ENCODE measurements around the gene DERL2. TPM values are rescaled to one million over a fixed set of nuclear protein-coding genes. Genes with fewer than 3 reads are reported as not detected.

Gene DERL2
- total RNA-seq, 1 donor from 2014 or later: 64.3 TPM

DNA sequence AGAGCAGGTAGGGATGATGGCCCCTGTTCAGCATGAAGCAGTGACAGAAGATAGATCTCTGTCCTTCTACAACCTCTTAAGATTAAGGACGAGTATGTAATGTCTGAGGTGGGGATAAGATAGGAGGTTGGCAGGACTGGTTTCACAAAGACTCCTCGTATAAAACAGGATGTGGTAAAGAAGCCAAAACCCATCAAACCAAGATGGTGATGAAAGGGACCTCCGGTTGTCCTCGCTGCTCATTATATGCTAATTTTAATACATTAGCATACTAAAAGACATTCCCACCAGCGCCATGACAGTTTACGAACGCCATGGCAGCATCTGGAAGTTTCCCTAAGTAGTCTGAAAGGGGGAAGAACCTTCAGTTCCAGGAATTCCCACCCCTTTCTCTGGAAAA, 27.6 kb upstream of the DERL2 start:
- Mint-ChIP-seq H3K27ac (no peak overlapping the region), H3K4me1 (peaks cover 17% of the 10 kb centered on the region), H3K27me3 (no peaks in the 10 kb centered on the region), H3K4me3 (no peak overlapping the region), H3K36me3 (ENCODE audit: low read depth) (peaks cover 62% of the 10 kb centered on the region), H3K9me3 (peaks cover 4% of the 10 kb centered on the region)
- DNase-seq: peak; percentile 73
- intact Hi-C loops (cut with micrococcal nuclease): no loop called here

DNA sequence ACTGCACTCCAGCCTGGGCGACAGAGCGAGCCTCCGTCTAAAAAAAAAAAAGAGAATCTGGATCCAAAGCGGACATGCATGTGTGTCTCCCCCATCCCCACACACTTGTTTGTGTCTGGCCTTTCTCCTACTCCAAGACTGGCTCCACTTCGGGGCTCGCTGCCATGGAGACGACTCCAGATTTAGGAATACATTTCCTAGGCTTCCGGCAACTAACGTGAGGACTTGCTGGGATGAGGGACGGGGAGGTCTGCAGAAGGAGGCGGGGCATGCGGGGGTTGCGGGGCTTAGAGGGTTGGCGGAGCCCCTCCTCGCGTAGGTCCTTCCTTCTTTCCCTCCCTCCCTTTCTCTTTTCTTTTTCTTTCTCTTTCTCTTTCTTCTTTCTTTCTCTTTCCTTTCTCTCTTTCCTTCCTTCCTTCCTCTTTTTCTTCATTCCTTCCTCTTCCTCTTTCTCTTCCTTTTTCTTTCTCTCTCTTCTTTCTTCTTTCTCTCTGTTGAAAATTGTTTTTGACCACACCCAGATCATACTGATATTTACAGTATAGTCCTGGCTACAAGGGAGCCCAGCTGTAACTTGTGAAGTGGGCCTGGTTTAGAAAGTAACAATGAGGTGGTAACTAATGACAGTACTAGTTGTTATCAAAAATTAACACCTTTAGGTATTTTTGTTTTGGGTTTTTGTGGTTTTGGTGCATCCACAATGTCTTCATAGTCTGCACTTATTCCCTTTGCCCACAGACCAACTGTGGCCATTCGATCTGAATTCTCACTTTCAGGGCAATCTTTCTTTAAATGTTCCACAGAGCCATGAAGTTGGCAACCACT, 25.6 kb upstream of the DERL2 start:
- intact Hi-C loops (cut with micrococcal nuclease): no loop called here
- peaks cover 17% of the 10 kb centered on the region for H3K4me1 Mint-ChIP-seq
- no peak for DNase-seq
- H3K4me3 Mint-ChIP-seq: no peak overlapping the region
- H3K27me3 Mint-ChIP-seq: no peaks in the 10 kb centered on the region
- peaks cover 4% of the 10 kb centered on the region for H3K9me3 Mint-ChIP-seq
- no peak overlapping the region for H3K27ac Mint-ChIP-seq
- peaks cover 55% of the 10 kb centered on the region for H3K36me3 Mint-ChIP-seq (ENCODE audit: low read depth)

DNA sequence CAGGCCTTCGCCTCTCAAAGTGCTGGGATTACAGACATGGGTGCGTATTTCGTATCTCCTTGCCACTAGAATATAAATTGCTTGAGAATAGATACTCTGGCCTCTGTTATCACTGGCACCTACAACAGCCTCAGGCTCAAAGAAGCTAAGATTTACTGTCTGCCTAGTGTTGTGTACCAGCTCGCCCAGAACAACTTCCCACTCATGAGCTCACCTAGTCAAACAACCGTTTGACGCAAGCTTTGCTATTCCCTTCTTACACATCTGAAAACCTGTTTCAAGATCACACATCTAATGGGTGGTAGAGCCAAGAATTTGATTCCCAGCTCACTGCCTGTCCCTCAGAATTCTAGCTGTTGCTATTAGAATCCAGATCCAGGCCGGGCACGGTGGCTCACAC, 24.8 kb upstream of the DERL2 start:
- DNase-seq: no peak
- Mint-ChIP-seq H3K36me3 (ENCODE audit: low read depth) (peaks cover 54% of the 10 kb centered on the region), H3K27me3 (no peaks in the 10 kb centered on the region), H3K27ac (no peak overlapping the region), H3K4me1 (peaks cover 17% of the 10 kb centered on the region), H3K9me3 (peaks cover 4% of the 10 kb centered on the region), H3K4me3 (no peak overlapping the region)
- intact Hi-C loops (cut with micrococcal nuclease): no loop called here

DNA sequence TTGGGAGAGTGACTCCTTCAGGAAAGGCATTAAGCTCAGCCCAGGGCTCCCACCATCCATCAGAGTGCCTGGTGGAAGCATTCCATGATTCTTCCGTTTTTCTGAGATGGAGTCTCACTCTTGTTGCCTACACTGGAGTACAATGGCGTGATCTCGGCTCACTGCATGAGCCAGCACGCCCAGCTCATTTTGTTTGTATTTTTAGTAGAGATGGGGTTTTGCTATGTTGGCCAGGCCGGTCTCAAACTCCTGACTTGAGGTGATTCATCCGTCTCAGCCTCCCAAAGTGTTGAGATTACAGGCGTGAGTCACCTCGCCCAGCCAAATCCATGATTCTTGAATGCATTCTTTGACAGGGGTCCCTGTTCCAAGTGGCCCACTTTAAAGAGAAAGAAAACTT, 23.5 kb upstream of the DERL2 start:
- intact Hi-C loops (cut with micrococcal nuclease): no loop called here

DNA sequence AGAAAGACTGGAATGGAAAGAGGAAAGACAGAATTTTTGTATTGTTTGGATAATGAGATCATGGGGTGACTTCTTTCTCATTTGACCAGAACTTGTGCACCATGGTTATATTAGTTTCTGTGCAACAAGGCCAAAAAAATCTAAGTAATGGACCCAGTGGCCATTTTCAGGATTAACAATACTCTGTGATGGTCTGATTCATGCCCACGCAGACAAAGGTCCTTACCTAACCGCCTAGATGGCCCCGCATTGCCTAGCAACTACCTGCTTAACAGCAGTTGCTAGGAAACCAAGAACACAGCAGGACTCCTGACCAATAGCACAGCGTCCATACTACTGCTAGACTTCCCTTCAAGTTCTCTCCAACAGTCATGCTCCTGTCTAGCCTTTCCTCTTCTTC, 22.8 kb upstream of the DERL2 start:
- intact Hi-C loops (cut with micrococcal nuclease): no loop called here
- no peaks in the 10 kb centered on the region for H3K9me3 Mint-ChIP-seq
- H3K4me3 Mint-ChIP-seq: no peak overlapping the region
- H3K27ac Mint-ChIP-seq: no peak overlapping the region
- H3K36me3 Mint-ChIP-seq (ENCODE audit: low read depth): peaks cover 40% of the 10 kb centered on the region
- H3K4me1 Mint-ChIP-seq: peaks cover 13% of the 10 kb centered on the region
- no peak for DNase-seq
- H3K27me3 Mint-ChIP-seq: no peaks in the 10 kb centered on the region

More for the DNA sequence above, 23.5 kb upstream of the DERL2 start:
- H3K36me3 Mint-ChIP-seq (ENCODE audit: low read depth): peaks cover 44% of the 10 kb centered on the region
- H3K4me3 Mint-ChIP-seq: no peak overlapping the region
- H3K4me1 Mint-ChIP-seq: peaks cover 17% of the 10 kb centered on the region
- H3K9me3 Mint-ChIP-seq: peaks cover 4% of the 10 kb centered on the region
- no peak overlapping the region for H3K27ac Mint-ChIP-seq
- no peaks in the 10 kb centered on the region for H3K27me3 Mint-ChIP-seq
- no peak for DNase-seq

DNA sequence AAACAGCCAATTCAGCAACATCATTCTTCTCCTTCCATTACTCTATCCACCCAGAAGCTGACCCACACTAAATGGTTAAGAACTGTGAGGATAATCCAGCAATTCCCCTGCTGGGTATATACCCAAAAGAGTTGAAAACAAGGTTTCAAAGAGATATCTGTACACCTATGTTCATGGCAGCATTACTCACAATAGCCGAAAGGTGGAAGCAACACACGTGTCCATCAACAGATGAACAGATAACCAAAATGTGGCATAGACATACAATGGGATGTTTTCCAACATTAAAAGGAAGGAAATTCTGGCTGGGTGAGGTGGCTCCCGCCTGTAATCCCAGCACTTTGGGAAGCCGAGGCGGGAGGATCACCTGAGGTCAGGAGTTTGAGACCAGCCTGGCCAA, 20.3 kb upstream of the DERL2 start:
- Mint-ChIP-seq H3K36me3 (ENCODE audit: low read depth) (peaks cover 37% of the 10 kb centered on the region), H3K4me1 (peaks cover 3% of the 10 kb centered on the region), H3K4me3 (no peak overlapping the region), H3K27me3 (no peaks in the 10 kb centered on the region), H3K27ac (no peak overlapping the region), H3K9me3 (no peaks in the 10 kb centered on the region)
- DNase-seq: no peak
- intact Hi-C loops (cut with micrococcal nuclease): no loop called here

DNA sequence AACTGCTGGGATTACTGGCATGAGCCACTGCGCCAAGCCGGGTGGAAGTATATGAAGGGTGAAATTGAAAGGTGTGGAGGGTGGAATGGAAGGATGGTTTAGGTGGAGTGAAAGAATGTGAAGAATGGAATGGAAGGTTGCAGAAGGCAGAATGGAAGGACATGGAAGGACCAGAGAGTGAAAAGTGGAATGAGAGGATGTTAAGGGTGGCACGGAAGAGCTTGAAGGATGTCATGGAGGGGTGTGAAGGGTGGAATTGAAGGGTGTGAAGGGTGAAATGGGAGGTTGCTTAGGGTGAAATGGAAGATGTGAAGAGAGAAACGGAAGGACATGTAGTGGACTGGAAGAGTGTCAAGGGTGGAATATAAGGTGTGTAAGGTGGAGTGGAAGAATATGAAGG, 16.6 kb upstream of the DERL2 start:
- DNase-seq: no peak
- intact Hi-C loops (cut with micrococcal nuclease): no loop called here
- H3K27me3 Mint-ChIP-seq: no peaks in the 10 kb centered on the region
- H3K27ac Mint-ChIP-seq: no peak overlapping the region
- H3K4me3 Mint-ChIP-seq: no peak overlapping the region
- H3K36me3 Mint-ChIP-seq (ENCODE audit: low read depth): peaks cover 34% of the 10 kb centered on the region
- peaks cover 7% of the 10 kb centered on the region for H3K4me1 Mint-ChIP-seq
- H3K9me3 Mint-ChIP-seq: no peaks in the 10 kb centered on the region

DNA sequence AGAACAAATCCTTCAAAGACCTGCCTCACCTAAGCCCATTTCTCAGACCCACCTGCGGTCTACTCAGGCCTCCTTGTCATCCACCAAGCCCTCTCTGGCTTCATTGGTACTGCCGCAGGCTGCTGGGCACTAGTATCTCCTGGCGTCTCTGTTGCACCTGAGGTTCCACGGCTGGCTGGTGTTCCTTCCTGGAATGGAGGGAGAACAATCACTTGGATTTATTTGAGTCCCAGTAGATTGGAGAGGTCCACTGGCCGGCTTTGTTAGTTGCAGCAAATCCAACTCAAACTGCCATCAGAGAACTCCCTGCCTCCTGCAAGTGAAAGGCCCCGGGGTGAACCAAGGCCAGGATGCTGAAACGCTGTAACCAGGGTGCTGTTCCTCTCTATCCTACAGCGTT, 15.7 kb upstream of the DERL2 start:
- Mint-ChIP-seq H3K4me1 (peaks cover 7% of the 10 kb centered on the region), H3K36me3 (ENCODE audit: low read depth) (peaks cover 31% of the 10 kb centered on the region), H3K9me3 (no peaks in the 10 kb centered on the region), H3K27me3 (no peaks in the 10 kb centered on the region), H3K4me3 (peak overlapping the region; percentile 60), H3K27ac (peak overlapping the region; percentile 5)
- DNase-seq: no peak
- intact Hi-C loops (cut with micrococcal nuclease): no loop called here

DNA sequence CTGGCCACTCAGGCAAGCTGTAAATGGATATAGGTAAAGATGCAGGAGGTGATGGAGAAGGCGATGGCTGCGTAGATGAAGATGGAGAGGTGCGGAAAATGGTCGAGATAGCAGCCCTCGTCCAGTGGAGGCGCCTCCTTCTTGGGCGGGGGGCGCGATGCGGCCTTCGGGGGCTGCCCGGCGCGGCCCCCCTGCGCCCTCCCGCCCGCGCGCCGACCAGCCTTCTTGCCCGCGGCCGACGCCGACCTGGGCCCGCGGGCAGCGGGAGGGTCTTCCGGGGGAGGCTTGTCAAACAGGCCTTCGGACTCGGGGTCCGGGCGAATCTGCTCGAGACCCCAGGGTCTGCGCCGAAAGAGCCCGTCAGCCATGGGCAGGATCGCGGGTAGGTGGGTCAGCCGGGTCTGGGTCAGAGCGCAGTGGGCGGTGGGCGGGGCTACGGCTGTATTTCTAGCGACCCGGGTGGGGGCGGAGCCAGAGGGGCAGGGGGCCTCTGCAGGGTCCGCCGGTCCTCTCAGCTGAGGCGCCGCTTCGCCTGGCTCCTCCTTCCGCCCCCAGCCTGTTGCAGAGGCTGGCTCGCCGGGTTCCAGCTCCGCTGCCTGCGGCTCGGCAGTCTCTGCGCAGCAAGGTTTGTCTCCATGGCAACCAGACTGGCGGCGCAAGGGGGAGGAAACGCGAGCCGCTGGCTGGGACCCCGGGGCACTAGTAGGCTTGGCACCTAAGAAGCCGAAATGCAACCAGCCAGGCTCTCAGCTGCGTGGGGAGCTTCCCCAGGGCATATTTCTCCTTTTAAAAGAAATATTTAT, 14.8 kb upstream of the DERL2 start:
- DNase-seq: peak; percentile 91
- intact Hi-C loops (cut with micrococcal nuclease): no loop called here
- Mint-ChIP-seq H3K27ac (peak overlapping the region; percentile 77), H3K4me3 (peak overlapping the region; percentile 88), H3K27me3 (no peaks in the 10 kb centered on the region), H3K36me3 (ENCODE audit: low read depth) (peaks cover 28% of the 10 kb centered on the region), H3K4me1 (peaks cover 7% of the 10 kb centered on the region), H3K9me3 (no peaks in the 10 kb centered on the region)

DNA sequence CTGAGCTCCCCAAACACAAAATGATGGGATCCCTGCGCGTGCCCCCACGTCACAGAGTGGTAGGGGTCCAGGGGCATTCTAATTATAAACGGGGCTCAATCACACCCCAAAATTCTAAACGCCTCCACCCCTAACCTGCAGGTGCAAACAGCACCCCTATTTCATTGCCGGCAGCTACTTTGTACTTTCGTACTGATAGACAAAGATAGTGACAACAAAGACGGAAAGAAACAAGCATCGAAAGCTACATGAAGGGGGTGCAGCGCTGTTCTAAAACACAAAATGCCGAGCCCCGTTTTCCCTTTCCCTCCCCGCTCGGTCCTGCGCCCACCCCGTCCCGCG, 14.2 kb upstream of the DERL2 start:
- Mint-ChIP-seq H3K36me3 (ENCODE audit: low read depth) (peaks cover 25% of the 10 kb centered on the region), H3K27ac (peak overlapping the region; percentile 77), H3K4me1 (peaks cover 7% of the 10 kb centered on the region), H3K9me3 (no peaks in the 10 kb centered on the region), H3K27me3 (no peaks in the 10 kb centered on the region), H3K4me3 (peak overlapping the region; percentile 88)
- intact Hi-C loops (cut with micrococcal nuclease): no loop called here
- no peak for DNase-seq

DNA sequence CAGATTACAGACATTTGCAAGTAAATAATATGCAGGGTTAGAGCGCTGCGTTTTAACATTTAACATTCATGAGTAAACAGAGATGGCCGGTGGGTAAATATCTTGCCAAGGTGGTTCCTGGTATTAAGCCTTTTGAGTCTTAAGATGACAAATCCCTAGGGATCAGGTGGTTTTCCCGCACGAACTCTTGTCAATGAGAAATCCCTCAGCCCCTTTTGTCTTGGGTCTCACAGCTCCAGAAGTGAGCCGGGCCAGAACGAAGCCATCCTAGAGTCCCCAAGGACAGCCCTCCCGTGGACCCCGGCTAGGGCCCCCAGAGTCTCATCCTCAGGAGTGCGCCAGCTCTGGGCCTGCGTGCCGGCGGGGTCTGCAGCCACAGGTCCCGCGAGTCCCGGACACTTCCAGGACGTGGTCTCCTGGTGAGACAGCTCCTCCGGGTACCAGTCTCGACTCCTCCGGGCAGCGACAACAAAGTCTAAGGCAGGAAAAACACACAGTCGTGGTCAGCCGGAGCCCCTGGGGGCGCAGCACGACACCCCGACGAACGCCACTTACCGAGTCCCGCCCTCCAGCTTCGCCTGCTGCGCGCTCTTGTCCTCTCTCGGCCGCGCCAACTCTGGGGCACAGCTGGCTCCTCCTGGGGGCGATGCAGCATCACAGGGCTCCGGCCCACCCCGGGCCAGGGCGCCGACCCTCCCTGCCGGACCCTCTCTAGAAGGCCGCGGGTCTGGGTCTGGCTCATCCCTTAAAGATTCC, 13.7 kb upstream of the DERL2 start:
- peak overlapping the region; percentile 88 for H3K4me3 Mint-ChIP-seq
- peaks cover 7% of the 10 kb centered on the region for H3K4me1 Mint-ChIP-seq
- peaks cover 25% of the 10 kb centered on the region for H3K36me3 Mint-ChIP-seq (ENCODE audit: low read depth)
- no peaks in the 10 kb centered on the region for H3K27me3 Mint-ChIP-seq
- no peaks in the 10 kb centered on the region for H3K9me3 Mint-ChIP-seq
- H3K27ac Mint-ChIP-seq: no peak overlapping the region
- no peak for DNase-seq
- intact Hi-C loops (cut with micrococcal nuclease): no loop called here

DNA sequence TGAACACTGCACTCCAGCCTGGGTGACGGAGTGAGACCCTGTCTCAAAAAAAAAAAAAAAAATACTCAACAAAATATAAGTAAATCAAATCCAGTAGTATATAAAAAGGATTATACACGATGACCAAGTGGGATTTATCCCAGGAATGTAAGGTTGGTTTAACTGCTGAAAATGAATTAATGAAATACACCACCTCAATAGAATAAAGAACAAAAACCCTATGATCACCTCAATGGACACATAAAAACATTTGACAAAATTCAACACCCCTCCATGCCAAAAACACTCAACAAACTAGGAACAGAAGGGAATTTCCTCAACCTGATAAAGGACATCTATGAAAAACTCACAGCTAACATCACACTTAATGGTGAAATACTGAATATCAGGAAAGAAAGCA, 7.0 kb upstream of the DERL2 start:
- Mint-ChIP-seq H3K36me3 (ENCODE audit: low read depth) (peaks cover 33% of the 10 kb centered on the region), H3K27ac (no peak overlapping the region), H3K27me3 (peaks cover 3% of the 10 kb centered on the region), H3K4me3 (no peak overlapping the region), H3K4me1 (peaks cover 10% of the 10 kb centered on the region), H3K9me3 (peaks cover 5% of the 10 kb centered on the region)
- intact Hi-C loops (cut with micrococcal nuclease): no loop called here
- DNase-seq: no peak

DNA sequence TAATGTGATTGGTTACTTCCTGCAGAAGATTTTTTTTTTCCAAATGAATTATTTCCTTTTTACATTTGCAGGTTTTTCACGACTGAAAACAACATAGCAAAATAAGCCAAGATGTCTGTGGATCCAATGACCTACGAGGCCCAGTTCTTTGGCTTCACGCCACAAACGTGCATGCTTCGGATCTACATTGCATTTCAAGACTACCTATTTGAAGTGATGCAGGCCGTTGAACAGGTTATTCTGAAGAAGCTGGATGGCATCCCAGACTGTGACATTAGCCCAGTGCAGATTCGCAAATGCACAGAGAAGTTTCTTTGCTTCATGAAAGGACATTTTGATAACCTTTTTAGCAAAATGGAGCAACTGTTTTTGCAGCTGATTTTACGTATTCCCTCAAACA, 2.8 kb upstream of the DERL2 start:
- Mint-ChIP-seq H3K27ac (peak overlapping the region; percentile 69), H3K36me3 (ENCODE audit: low read depth) (peaks cover 53% of the 10 kb centered on the region)
- intact Hi-C loops (cut with micrococcal nuclease): loop anchor here (5.0 kb wide), 3 partner anchors 39 to 1164 kb away; partner anchors contain the start of genes C17orf100, MED31 and RABEP1

More for the DNA sequence above, 2.8 kb upstream of the DERL2 start:
- peaks cover 3% of the 10 kb centered on the region for H3K27me3 Mint-ChIP-seq
- no peak for DNase-seq
- H3K4me3 Mint-ChIP-seq: peak overlapping the region; percentile 98
- peaks cover 5% of the 10 kb centered on the region for H3K9me3 Mint-ChIP-seq
- peaks cover 42% of the 10 kb centered on the region for H3K4me1 Mint-ChIP-seq

Measured in activated CD4-positive, alpha-beta T cell treated with anti-CD3 and anti-CD28 coated beads, Interleukin-2, amount 10 ng/mL, durations not matched to agents 24 days and 14 days (primary cell).